OCI-LY1 (cell line): Measurements from ENCODE around the gene ABHD4.

Experiments used
- EZH2 ChIP-seq: fragments of 200-600 bp; sonication (generic), shearing (Covaris generic); IDR thresholded peaks from 2 replicates; pipeline ENCODE4 v1.8.0; 2017; ENCODE audit warnings: borderline replicate concordance, mixed run types, mild to moderate bottlenecking, antibody characterized with exemption, low read length, moderate library complexity, mixed read lengths
- TF ChIP-seq, protein P1 (sequence below): fragments of 200-600 bp; sonication (generic), shearing (Covaris generic); IDR thresholded peaks from 2 replicates; pipeline ENCODE4 v1.5.1; 2017; ENCODE audit warnings: mild to moderate bottlenecking, antibody characterized with exemption, low read length, moderate library complexity, mixed read lengths

DNA sequence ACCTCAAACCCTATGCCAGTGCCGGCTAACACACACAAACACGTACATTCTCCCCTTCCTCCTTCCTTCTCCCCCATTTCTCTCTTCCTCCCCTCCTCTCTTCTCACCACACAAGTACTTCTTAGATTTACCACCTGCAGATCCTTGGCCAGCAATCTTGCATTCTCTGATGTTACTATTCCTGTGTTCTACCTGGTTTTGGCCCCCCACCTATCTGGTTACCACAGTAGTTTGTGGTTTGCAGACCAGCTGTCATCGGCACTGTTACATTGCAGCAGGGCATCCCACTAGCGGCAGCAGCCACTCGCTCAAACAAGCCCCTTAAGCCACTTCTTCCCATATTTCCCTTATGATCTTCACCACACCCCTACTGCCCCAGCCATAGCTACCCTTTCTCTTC is 3.9 kb downstream of the ABHD4 start:
- TF ChIP-seq, protein P1, sequence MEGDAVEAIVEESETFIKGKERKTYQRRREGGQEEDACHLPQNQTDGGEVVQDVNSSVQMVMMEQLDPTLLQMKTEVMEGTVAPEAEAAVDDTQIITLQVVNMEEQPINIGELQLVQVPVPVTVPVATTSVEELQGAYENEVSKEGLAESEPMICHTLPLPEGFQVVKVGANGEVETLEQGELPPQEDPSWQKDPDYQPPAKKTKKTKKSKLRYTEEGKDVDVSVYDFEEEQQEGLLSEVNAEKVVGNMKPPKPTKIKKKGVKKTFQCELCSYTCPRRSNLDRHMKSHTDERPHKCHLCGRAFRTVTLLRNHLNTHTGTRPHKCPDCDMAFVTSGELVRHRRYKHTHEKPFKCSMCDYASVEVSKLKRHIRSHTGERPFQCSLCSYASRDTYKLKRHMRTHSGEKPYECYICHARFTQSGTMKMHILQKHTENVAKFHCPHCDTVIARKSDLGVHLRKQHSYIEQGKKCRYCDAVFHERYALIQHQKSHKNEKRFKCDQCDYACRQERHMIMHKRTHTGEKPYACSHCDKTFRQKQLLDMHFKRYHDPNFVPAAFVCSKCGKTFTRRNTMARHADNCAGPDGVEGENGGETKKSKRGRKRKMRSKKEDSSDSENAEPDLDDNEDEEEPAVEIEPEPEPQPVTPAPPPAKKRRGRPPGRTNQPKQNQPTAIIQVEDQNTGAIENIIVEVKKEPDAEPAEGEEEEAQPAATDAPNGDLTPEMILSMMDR: no peak
- TF ChIP-seq EZH2: no peak
